Fibroblast of lung (primary cell): Measurements from ENCODE around the gene TRIM72. TPM values are rescaled to one million over a fixed set of nuclear protein-coding genes. Genes with fewer than 3 reads are reported as not detected.

ENCODE experiments used
- DNase-seq, 2 donors: peaks; one replicate each; pipeline versions ENCODE4 v3.0.0 to v3.0.0-alpha.2; 2010; ENCODE audit warnings: low read depth in 2 of 2
- H2AFZ ChIP-seq: 2 replicates; pipeline ENCODE4 v1.5.1; 2012; ENCODE audit warnings: low read length, control low read depth, inconsistent platforms
- H3K27ac ChIP-seq: 2 replicates; pipeline ENCODE4 v1.5.1; 2011; ENCODE audit warnings: low read length, control low read depth; ENCODE audit not compliant: insufficient read depth
- H3K27me3 ChIP-seq: 2 replicates; pipeline ENCODE4 v1.5.1; 2011; ENCODE audit warnings: mild to moderate bottlenecking, low read length; ENCODE audit not compliant: control insufficient read depth, insufficient read depth
- H3K36me3 ChIP-seq: 2 replicates; pipeline ENCODE4 v1.5.1; 2011; ENCODE audit warnings: low read length; ENCODE audit not compliant: control insufficient read depth, insufficient read depth
- H3K4me1 ChIP-seq: 2 replicates; pipeline ENCODE4 v1.5.1; 2011; ENCODE audit warnings: low read length; ENCODE audit not compliant: control insufficient read depth, insufficient read depth; ENCODE audit errors: extremely low read depth
- H3K4me2 ChIP-seq: 2 replicates; pipeline ENCODE4 v1.5.1; 2011; ENCODE audit warnings: low read length, control low read depth; ENCODE audit not compliant: insufficient read depth; ENCODE audit errors: extremely low read depth
- H3K4me3 ChIP-seq, 4 experiments: fragments of 200-600 bp in 1 of 4; sonication (generic) in 1 of 4; replicated peaks in 1 of 4; 2 replicates each; pipeline ENCODE4 v1.5.1; 2011 to 2016; ENCODE audit warnings: low read length in 4 of 4, low read depth in 3 of 4, mild to moderate bottlenecking in 3 of 4, control low read depth in 2 of 4, inconsistent platforms in 1 of 4, mixed read lengths in 1 of 4; ENCODE audit not compliant: insufficient read depth in 1 of 4; ENCODE audit errors: control extremely low read depth in 1 of 4
- H3K79me2 ChIP-seq: 2 replicates; pipeline ENCODE4 v1.5.1; 2012; ENCODE audit warnings: mild to moderate bottlenecking, low read length, inconsistent platforms; ENCODE audit not compliant: control insufficient read depth, insufficient read depth
- H3K9ac ChIP-seq: 2 replicates; pipeline ENCODE4 v1.5.1; 2011; ENCODE audit warnings: mild to moderate bottlenecking, low read length, control low read depth; ENCODE audit not compliant: insufficient read depth
- H3K9me3 ChIP-seq: 2 replicates; pipeline ENCODE4 v1.5.1; 2012; ENCODE audit warnings: low read depth, low read length; ENCODE audit not compliant: control insufficient read depth, insufficient read depth
- H4K20me1 ChIP-seq: 2 replicates; pipeline ENCODE4 v1.5.1; 2011; ENCODE audit warnings: low read length; ENCODE audit not compliant: control insufficient read depth, insufficient read depth; ENCODE audit errors: extremely low read depth
- CTCF ChIP-seq, 2 donors: IDR thresholded peaks in 1 of 2; conservative IDR thresholded peaks in 1 of 2; 1 replicate in 1 of 2; 2 replicates in 1 of 2; pipeline ENCODE4 v1.5.1; 2011 to 2012; ENCODE audit warnings: low read length in 2 of 2, control low read depth in 1 of 2, inconsistent platforms in 1 of 2, low read depth in 1 of 2, mild to moderate bottlenecking in 1 of 2
- EZH2 ChIP-seq: IDR thresholded peaks from 2 replicates; pipeline ENCODE4 v1.5.1; 2012; ENCODE audit warnings: low read length, control low read depth, mild to moderate bottlenecking; ENCODE audit errors: missing control alignments
- polyA plus RNA-seq, 2 donors: library from polyadenylated mRNA; depleted of rRNA in 1 of 2; stranded (reverse) in 1 of 2; unstranded in 1 of 2; fragments of >200 nt; gene quantifications; 2 replicates each; pipeline ENCODE4 v1.2.1, GENCODE V29; 2011 to 2012; ENCODE audit warnings: missing spikeins in 1 of 2
- total RNA-seq: library from RNA; depleted of rRNA; stranded (reverse); fragments of >200 nt; gene quantifications from 2 replicates; pipeline ENCODE4 v1.2.1, GENCODE V29; 2014

Gene TRIM72
- total and polyA plus RNA-seq, 2 donors (not counting 1 experiment from before 2014, with no cell fraction given), result not detected

- peak; percentile 28 to 43 for DNase-seq
- H3K4me2 ChIP-seq, result peak within 1 kb of the TSS; percentile 82
- H4K20me1 ChIP-seq, result no peaks in the 10 kb centered on the region
- peaks cover 6% of the 10 kb centered on the region for H3K27me3 ChIP-seq
- peak within 1 kb of the TSS; percentile 70 for H2AFZ ChIP-seq
- peaks cover 2% of the 10 kb centered on the region for H3K36me3 ChIP-seq
- no peak within 1 kb of the TSS for H3K27ac ChIP-seq
- no peaks in the 10 kb centered on the region for H3K9me3 ChIP-seq
- no peaks in the 10 kb centered on the region for H3K79me2 ChIP-seq
- no peak for TF ChIP-seq EZH2
- no peak for TF ChIP-seq CTCF (conservative IDR thresholded peaks at IDR 0.05 in 1 of 2, IDR thresholded peaks at IDR 0.05 in 1 of 2; ENCODE audit: low read depth in 1 of 2, low read length in 2 of 2)
- peak within 1 kb of the TSS; percentile 53 for H3K9ac ChIP-seq
- H3K4me3 ChIP-seq, result peak within 1 kb of the TSS; percentile 63 to 71 (median 66)
- no peaks in the 10 kb centered on the region for H3K4me1 ChIP-seq
These were observed 11.2 kb upstream of the TRIM72 start, which contains the start of gene PYCARD for GRCh38 chr16:31202414-31203375. Gene PYCARD, minus strand, starts transcription at chr16:31202760. Its CDS starts 70 bp downstream, at chr16:31202690.

- H3K4me3 ChIP-seq, result no peak overlapping the region
- H3K9me3 ChIP-seq, result no peaks in the 10 kb centered on the region
- H3K9ac ChIP-seq, result no peak overlapping the region
- H2AFZ ChIP-seq, result no peak overlapping the region
- no peak overlapping the region for H3K4me2 ChIP-seq
- H3K27me3 ChIP-seq, result peaks cover 10% of the 10 kb centered on the region
- TF ChIP-seq CTCF (conservative IDR thresholded peaks at IDR 0.05 in 1 of 2, IDR thresholded peaks at IDR 0.05 in 1 of 2; ENCODE audit: low read depth in 1 of 2, low read length in 2 of 2) (no peak), EZH2 (no peak)
- DNase-seq, result no peak
- no peaks in the 10 kb centered on the region for H3K4me1 ChIP-seq
- H3K36me3 ChIP-seq, result no peaks in the 10 kb centered on the region
- H3K27ac ChIP-seq, result no peak overlapping the region
- no peaks in the 10 kb centered on the region for H3K79me2 ChIP-seq
- no peaks in the 10 kb centered on the region for H4K20me1 ChIP-seq
These were observed 8.8 kb upstream of the TRIM72 start for GRCh38 chr16:31204871-31205666.

- Histone ChIP-seq H3K36me3 (no peaks in the 10 kb centered on the region), H3K4me1 (no peaks in the 10 kb centered on the region), H3K4me3 (no peak overlapping the region), H2AFZ (no peak overlapping the region), H3K79me2 (no peaks in the 10 kb centered on the region), H3K27me3 (peaks cover 14% of the 10 kb centered on the region), H3K9me3 (no peaks in the 10 kb centered on the region), H3K27ac (no peak overlapping the region), H3K4me2 (no peak overlapping the region), H3K9ac (no peak overlapping the region), H4K20me1 (no peaks in the 10 kb centered on the region)
- no peak for DNase-seq
- TF ChIP-seq EZH2 (no peak), CTCF (conservative IDR thresholded peaks at IDR 0.05 in 1 of 2, IDR thresholded peaks at IDR 0.05 in 1 of 2; ENCODE audit: low read depth in 1 of 2, low read length in 2 of 2) (no peak)
These were observed 7.1 kb upstream of the TRIM72 start for GRCh38 chr16:31206776-31207175.
